SKM-1 (cell line): ENCODE data around the gene PTPN1.
"Not testable (repeated sequence)": the region's sequence is repeated elsewhere in the genome, so short reads cannot be mapped to it uniquely, and the experiment has no call there.

Source experiments
- DNase-seq: peaks from one replicate; lab custom pipeline; 2025; ENCODE audit not compliant: unreplicated experiment; lab: John Stamatoyannopoulos, UW

The PTPN1 gene

DNA sequence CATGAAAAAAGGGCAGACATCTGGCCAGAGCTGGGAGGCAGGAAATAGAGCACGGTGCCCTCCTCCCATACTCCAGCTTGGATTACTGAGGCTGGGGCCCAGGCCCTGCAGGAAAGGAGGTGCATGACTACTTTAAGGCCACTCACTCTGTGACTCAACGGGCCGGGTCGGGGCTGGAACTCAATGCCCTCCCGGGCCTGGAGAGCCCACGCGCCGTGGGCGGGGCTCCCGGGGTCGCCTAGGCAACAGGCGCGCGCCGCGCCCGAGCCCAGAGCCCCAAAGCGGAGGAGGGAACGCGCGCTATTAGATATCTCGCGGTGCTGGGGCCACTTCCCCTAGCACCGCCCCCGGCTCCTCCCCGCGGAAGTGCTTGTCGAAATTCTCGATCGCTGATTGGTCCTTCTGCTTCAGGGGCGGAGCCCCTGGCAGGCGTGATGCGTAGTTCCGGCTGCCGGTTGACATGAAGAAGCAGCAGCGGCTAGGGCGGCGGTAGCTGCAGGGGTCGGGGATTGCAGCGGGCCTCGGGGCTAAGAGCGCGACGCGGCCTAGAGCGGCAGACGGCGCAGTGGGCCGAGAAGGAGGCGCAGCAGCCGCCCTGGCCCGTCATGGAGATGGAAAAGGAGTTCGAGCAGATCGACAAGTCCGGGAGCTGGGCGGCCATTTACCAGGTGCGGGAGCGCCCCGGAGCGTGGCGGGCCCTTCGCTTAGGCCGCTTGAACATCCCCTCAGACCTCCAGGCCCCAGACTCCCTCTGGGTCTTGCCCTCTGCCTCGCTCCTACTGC is at the start of gene PTPN1:
PTPN1 (plus strand) TSS at position 461 of the 783 bp plus-strand sequence; CDS start at position 606, 145 bp downstream.
- DNase-seq: peak; percentile 92

DNA sequence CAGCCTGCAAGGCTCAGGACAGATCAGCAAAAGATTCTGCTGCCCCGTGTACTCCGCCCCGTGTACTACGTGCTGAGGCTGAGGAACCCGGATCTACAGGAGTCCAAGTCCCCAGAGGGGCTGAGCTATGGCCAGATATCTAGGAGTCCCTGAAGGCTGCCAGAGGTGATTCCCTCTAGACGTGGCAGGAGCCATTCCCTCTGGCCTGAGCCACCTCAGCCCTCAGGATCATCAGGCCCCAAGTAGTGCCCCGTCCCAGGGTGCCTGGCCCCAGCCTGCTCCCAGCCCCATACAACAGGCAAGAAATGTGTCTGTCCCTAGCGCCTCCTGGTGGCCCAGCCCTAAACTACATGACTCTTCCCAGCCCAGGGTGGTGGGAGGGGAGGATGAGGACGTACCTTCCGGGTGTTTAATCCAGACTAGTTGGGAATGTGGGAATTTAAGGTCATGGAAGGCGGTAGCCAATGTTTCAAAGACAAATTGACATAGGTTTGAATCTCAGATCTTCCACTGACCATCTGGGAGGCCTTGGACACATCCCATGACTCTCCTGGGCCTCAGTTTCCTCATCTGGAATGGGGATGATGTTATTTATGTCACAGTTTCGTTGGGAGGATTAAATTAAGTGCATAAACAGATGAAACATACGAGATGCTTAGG is 49.4 kb upstream of the PTPN1 start:
- peak; percentile 45 for DNase-seq

DNA sequence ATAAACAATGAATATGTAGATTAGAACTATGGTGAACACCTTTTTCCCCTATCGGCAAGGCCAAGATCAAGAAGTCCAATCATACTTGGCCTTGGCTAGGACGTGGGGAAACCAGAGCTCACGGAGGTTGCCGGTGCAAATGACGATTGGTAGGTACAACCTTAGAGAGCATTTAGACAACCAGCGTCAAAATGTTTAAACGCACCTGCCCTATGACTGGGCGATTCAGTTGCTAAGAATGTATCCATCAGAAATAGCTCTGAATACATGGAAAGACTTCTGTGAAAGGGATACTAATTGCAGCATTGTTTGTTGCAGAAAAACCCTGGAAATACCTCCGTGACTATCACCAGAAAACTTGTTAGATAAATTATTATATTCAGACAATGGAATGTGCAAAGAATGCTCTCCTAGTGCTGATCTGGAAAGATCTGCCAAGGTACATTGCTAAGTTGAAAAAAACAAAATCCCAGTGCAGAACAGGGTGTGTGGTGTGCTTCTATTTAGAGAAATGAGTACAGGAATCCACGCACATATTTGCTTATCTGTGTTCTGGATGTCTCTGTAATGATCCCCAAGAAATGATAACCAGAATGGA is 48.0 kb upstream of the PTPN1 start:
- no peak for DNase-seq

DNA sequence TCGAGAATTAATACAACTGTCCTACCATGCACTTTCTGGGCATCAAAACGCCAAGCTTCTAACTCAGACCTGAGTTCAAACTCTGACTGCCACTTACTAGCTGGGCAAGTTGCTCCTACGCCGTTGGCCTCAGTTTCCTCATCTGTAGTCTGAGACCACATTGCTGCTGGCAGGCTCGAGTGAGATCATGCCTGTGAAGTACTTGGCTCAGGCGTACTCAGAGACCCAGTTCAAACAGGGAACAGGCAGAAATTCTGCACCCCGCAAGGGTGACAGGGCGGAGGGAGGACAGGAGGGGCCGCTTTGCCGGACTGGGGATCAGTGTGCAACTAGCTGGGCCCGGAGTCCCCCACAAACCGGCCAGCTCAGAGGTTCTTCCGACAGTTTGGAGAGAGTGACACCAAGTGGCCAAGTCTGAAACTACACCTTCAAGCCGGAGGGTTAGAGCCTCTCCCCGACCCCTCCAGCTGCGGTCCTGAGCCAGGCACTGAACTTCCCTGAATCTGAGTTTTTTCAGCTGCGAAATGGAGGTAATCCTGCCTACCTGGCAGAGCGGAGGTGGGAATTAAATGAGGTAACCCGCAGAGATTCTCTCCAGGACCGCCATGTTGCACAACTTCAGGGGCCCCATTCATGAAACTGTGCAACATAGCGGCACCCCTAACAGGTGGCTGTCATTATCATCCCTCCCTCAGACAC is 46.0 kb upstream of the PTPN1 start:
- no peak for DNase-seq

DNA sequence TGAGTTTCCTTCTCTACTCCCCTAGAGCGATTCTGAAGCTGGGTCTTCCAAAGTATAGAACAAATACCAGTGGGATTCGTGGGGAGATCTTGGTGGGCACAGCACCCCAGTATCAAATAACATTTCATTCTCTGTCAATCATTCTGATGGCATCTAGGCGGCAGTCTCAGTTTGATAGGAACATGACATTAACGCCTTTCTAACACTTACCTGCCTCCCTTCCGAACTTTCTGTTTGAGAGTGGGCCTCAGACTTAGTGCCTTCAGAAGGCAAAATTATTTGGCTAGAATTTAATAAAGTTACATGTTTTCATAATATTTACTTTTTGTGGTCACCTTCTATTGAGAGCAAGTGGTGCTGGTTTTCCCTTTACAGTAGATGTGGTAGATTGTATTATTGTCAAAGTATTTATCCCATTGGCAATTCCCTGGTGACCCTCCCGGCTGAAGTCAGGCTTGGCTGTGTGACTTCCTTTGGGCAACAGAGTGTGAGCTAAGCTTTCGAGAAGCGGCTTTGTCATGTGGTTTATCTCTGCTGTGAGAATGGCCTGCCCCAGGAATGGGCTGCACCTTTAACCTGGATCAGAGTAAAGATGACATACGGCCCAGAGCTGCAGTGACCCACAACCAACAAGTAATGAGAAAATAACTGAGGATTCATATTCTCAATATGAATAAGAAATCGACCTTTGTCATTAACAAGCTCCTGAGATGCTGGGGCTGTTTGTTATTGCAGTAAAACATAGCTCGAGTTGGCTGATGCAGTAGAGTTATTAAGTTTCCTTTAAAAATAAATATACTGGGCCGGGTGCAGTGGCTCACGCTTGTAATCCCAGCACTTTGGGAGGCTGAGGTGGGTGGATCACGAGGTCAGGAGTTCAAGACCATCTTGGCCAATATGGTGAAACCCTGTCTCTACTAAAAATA is 45.2 kb upstream of the PTPN1 start:
- no peak for DNase-seq

DNA sequence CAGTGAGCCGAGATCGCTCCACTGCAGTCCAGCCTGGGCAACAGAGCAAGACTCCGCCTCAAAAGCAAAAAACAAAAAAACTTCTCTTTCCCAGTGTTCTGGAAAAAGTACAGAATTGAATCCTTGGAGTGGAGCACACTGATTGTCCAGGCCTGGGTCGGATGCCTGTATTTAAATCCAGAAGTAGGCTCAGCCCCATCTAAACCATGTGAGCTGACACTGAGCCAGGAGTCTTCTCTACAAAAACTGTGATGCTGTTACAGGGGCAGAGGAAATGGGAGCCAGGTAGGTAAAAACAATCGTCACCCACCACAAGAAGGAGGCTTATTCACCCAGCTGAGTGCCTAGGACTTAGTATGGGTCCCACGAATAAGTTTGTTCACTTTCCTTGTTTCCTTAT is 43.0 kb upstream of the PTPN1 start:
- DNase-seq: no peak

DNA sequence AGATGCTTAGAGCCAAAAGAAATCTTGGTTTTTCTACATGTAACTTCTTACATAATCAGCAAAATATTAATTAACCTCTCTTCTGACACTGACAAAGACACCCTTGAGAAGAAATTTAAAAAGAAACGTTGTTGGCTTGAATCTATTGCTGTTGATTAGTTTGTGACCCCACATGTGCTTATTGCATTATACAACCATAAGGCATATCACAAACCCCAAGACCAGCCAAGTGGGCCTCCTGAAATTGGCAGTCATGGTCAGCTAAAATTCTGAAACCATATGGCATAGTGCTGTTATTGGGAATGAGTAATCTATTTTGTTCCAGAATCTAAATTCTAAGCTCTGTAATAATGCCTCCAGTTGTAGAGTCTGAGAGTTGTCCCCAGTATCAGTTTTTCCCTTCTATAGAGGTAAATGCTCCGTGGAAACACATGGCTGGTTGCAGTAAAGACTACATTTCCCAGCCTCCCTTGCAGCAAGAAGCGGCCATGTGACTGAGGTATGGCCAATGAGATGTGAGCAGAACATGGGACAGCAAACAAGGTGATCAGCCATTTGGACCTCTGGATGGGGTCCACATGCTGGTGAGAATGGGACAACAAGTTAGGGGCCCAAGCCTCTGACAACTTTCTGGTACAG is 42.3 kb upstream of the PTPN1 start:
- DNase-seq: no peak

DNA sequence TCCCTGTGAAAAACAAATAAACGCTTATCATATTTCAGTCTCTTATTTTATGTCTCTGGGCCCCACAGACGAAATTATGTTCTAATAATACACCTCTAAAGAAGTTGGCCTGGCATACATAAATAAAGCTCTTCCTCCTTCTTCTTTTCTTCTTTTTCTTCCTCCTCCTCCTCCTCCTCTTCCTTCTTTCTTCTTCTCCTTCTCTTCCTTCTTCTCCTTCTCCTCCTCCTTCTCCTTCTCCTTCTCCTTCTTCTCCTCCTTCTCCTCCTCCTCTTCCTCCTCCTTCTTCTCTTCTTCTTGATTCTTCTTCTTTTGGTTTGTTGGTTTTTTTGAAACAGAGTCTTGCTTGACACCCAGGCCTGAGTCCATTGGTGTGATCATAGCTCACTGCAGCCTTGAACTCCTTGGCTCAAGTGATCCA is 41.8 kb upstream of the PTPN1 start:
- DNase-seq: no peak

DNA sequence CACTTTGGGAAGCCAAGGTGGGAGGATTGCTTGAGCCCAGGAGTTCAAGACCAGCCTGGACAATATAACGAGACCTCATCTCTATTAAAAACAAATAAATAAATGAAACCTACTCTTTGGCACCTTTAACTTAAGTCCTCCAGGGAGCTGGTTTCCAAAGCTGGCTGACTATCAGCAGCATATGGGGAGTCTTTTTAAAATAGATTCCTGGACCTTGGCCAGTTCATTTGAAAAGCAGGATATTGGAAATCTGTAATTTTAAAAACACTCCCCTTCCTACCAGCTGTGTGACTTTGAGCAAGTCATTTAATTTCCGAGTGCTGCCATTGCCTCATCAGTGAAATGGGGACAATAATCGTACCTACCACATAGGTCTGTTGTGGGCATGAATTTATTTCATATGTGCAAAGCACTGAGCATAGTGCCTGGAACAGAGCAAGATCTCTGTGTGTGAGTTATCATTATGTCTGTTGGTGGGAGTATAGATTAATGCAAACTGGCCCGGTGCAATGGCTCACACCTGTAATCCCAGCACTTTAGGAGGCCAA is 40.9 kb upstream of the PTPN1 start:
- no peak for DNase-seq

DNA sequence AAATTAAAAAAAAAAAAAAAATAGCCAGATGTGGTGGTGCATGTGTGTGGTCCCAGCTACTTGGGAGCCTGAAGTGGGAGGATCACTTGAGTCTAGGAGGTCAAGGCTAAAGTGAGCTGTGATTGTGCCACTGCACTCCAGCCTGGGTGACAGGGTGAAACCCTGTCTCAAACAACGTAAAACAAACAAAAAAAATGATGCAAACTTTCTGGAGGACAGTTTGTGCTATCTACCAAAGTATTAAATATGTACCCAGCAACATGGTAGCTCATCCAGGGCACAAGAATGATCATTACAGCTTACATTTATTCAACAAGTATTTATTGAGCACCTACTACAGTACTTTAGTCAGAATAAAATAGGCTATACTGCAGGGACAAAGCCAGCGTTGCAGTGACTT is 40.4 kb upstream of the PTPN1 start:
- DNase-seq: no peak

DNA sequence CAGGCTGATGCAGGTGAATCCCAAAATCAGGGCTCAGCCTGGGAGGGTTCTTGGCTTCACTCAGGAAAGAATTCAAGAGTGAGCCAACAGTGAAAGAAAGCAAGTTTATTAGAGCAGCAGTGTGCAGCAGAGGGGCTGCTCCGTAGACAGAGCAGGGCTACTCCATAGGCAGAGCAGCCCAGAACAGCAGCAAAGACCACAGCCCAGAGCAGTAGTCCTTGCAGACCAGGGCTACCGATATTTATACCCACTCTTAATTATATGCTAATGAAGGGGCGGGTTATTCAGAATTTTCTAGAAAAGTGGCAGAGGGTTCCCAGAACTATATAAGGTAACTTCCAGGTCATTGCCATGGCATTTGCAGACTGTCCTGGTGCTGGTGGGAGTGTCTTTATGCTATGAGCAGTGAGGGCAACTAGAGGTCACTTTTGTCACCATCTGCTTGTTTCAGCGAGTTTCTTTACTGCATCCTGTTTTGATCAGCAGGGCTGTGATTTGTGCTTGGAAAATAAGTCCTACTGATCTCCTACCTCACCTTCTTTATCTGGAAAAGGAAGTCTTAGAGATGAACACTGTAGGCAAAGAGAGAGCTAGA is 39.8 kb upstream of the PTPN1 start:
- no peak for DNase-seq

DNA sequence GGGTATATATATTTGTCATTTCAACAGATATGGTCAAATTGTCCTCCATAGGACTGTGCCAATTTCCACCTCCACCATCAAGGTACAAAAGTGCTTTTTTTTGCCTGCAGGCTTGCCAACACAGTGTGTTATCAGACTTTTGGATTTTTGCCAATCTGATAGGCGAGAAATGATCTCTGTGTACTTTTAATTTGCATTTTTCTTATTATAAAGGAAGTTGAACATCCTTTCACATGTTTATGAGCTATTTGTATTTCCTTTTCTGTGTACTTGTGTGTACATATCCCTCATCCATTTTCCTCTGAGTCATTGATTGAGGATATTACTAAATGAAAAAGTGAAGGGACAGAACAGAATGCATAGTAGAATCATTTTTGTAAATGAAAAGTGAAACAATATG is 39.0 kb upstream of the PTPN1 start:
- no peak for DNase-seq

DNA sequence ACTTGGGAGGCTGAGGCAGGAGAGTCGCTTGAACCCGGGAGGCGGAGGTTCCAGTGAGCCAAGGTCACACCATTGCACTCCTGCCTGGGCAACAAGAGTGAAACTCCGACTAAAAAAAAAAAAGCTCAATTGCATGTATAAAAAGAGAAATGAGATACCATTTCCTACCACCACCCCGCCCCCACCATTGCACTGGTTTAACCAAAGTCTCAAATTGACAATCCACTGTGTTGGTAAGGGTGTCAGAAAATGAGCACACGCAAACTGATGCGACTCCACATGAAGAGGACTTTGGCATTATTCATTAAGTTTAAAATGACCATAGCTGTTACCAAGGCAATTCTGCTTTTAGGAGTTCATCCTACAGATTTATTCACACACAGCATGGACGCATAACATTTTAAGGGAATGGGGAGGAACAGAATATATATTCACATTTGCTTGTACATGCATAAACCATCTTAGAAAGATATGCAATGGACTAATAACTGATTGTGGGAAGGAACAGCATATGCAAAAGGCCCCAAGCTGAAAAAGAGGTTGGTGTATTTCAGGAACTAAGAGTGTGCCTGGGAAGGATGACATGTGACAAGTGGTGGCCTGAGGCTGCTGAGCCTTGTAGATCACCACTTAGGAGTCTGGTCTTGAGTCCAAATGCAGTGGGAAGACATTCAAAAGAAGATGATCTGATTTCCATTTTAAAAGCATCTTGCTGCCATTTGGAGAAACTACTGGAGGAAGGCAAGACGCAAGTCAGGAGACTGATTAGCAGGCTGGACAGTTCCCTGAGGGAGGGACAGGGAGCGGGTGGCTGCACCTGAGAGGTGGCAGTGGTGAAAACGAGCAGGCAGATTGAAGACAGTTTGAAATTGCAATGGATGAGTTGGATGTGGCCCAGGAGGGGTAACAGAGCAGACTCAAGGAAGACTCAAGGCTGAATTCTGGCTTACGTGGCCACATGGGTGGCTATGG is 37.2 kb upstream of the PTPN1 start:
- DNase-seq: no peak

DNA sequence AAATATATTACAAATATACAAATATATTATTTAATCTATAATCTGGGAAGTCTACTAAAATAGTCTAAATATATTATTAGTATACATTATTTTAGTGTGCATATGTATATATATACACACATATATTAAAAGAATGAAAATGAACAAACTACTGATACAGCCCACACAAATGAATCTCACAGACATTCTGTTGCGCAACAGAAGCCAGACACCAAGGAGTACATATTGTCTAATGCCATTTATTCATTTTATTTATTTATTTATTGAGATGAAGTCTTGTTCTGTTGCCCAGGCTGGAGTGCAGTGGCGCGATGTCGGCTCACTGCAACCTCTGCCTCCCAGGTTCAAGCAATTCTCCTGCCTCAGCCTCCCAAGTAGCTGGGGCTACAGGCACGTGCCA is 35.8 kb upstream of the PTPN1 start:
- DNase-seq: not testable (repeated sequence)

DNA sequence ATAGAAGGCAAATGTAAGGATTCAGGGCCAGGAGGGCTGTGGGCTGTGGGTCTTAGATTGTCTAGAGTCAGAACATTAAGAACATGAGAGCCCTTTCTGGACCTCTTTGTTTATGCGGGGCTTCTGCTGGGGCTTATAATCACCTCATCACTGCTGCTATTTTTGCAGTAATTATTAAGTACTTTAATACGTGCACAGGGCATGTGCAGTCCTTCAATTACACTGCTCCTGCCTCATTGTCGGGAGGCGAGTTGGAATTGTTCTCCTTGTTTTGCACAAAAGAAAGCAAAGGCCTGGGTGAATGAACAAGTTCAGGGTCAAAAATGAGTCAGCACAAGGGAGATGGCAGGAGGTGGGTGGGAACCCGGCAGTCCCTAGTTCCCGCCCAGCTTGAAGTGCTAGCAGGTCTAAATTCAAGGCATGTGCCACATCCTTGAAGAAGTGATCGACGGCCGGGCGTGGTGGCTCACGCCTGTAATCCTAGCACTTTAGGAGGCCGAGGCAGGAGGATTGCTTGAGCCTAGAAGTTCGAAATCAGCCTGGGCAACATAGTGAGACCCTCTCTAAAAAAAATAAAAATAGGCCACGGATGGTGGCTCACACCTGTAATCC is 34.4 kb upstream of the PTPN1 start:
- DNase-seq: no peak

DNA sequence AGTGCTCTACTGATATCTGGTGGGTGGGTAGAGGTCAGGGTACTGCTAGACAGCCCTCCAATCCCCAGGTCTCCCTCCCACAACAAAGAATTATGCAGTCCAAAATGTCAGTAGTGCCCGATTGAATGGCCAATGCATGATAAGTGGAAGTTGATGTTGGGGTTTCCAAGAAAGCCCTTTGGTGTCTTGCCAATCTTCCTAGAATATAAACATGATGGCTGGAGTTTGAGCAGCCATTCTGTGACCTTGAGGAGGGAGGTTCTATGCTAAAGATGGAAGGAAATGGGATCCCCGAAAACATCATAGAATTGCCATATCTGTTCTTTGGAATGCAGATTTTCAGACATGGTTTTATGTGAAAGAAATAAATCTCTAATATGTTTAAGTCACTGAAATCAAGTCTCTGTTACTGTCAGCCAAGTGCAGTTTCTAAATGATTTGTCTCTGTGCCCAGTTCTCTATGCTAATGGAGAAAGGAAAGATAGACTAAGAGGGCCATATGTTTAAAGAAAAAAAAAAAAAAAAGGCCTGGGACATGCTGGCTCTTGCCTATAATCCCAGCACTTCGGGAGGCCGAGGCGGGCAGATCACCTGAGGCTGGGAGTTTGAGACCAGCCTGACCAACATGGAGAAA is 32.8 kb upstream of the PTPN1 start:
- DNase-seq: no peak
